Stimulated activated CD8-positive, alpha-beta memory T cell treated with anti-CD3 and anti-CD28 coated beads, Interleukin-4, amount 100 ng/mL, for 24 hours (primary cell): ENCODE data around the gene SORBS1.
A peak's percentile ranks its signal among the peaks of the same experiment; 100 is the strongest.
"Not testable (repeated sequence)": the region's sequence is repeated elsewhere in the genome, so short reads cannot be mapped to it uniquely, and the experiment has no call there.

Source experiments
- DNase-seq: peaks from one replicate; pipeline ENCODE4 v3.0.0-alpha.2; 2020; ENCODE audit warnings: low read depth

The SORBS1 gene

DNA sequence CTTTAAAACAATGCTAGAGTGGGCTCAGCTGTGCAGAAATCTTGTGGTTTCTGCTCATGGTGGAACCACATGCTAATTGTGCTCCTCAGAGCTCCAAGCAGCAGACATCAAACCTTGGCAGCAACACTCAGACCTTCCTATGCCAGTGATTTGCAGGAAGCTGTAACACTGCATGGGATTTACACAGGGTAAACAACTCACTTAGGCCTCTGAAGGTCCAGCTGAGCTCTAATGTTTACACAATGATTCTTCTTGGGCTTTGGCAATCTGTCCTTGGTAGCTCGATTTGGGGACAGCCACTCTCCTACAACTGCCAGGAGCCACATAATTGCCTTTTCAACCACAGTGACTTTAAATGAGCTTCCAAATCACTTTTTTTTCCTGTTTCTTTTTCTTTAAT lies 172.6 kb downstream of the SORBS1 start:
- no peak for DNase-seq

DNA sequence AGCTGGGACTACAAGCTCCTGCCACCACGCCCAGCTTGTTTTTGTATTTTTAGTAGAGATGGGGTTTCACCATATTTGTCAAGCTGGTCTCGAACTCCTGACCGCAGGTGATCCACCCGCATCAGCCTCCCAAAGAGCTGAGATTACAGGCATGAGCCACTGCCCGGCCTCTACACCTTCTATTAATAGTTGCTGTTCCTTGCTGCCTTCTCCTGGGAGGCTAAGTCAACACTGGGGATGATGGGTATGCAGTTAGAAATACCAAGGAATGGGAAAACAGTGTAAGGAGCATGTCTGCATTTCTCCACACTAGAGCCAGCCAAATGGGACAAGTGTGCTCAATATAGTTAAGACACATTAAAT lies 173.1 kb downstream of the SORBS1 start:
- DNase-seq: no peak

DNA sequence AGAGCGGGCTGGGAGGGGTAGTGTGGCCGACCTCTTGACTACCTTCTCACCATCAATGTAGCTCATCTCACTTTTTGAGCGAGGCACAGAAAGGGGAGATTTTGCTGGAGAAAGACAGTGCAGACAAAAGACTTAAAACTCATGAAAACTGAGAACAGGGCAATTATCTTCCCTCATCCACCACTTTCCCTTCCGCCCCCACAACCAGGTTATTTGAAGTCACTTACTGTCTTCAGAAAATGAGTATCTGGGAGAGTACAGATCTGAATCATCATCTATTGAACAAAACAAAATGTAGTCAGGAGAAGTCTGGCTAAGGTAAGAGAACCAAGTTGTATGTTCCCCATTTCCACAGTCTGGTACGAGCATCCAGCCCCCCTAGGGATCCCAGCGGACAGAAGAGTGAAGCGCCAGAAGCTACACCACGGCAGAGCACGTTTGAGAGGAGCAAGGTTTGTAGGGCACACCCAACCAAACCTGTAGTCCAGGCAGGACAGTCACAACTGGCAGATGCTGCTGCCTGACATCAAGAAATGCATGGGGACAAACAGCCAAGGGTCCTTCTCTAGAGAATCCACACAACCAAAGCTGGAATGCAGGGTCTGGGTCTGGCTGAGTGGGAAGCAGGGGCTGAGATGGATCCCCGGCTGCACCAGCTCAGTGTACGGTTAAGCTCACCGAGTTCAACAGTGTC lies 177.0 kb downstream of the SORBS1 start:
- DNase-seq: no peak

DNA sequence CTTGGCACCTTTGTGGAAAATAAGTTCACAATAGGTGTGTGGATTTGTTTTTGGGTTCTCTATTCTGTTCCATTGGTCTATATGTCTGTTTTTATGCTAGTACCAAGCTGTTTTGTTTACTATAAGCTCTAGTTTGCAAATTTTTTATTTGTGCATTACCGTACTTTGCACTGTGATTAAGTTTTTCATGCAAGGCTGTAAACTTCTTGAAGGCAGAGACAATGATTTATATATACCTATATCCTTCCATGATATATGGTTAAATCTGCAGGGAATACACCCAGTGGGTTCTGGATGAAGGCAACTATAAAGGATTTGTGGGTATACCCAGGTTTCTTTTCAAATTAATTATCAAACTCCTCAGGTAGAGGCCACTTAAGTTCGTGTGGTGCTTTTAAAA lies 178.6 kb downstream of the SORBS1 start:
- DNase-seq: no peak

DNA sequence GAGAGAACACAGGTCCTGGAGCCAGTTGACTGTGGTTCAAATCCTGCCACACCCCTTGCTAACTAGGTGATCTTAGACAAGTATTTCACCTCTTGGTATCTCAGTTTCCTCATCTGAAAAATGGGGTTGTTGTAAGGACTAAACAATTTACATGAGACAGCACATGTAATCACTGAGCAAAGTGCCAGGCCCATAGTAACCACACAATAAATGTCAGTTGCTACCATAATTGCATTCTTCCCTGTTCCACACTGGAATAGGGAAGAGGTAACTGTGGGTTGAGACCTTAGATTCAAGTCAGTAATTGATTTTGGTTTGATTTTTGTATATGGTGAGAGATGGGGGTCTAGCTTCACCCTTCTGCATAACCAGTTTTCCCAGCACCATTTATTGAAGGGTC lies 179.0 kb downstream of the SORBS1 start:
- no peak for DNase-seq

DNA sequence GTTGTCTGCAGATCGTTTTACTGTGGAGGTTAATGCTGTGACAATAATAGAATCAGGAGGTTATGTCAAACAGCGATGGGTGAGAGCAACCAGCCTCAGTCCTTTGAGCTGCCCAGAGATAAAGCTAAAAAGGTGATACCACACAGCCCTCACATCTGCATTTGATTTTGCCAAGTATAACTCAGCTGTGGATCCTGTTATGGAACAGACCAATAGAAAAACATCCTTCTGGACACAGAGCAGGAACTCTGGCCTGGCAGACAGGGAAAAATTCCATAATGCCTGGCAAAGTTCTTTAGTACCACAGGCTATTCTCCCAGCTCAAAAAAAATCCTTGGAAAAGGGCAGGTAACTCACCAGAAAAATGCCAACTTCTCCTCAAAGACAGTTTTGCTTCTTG lies 183.2 kb downstream of the SORBS1 start:
- DNase-seq: no peak

DNA sequence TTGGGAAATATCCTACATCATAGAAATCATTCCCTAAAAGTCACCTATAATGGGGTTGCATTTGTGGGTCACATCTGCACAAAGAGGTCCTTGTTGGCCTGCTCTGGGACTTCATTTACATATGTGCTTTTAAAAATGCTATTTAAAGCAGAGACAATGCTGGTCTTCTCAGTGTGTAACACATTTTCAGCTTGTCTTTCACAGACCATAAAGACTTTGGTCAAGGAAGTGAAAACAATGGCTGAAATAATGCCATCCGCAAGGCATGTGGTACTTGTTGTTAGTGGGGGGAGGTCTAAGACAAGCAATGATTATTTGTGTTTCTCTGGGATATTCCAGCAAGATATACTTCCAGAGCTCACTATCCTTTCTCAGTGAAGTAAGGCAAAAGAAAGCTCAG lies 185.8 kb downstream of the SORBS1 start:
- DNase-seq: no peak

DNA sequence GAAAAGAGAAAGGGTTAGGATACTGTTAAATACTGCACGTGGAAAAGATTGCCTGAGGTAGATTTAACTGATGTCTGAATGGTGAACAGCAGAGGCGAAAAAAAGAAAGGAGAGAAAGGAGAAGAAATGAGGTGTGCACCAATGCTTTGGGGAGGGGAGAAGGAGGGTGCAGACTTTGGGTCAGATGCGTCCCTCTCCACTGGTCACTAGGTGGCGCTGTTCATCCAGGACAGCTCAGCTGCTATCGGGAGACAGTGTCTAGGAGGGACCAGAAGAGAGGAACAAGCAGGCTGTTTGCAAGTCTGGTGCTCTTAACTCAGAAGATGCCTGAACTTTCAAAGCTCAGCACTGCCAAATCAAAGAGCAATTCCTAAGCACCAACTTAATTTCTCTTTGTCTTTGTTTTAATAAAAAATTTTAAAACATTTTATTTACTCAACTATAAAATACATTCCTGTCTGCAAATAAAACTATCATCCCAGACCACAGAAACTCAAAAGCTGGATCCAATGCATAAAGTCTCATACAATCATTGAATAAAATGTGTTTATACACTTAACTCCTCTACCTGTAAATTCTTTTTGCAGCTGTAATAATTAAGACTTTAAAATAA lies 186.5 kb downstream of the SORBS1 start:
- DNase-seq: peak; percentile 23

DNA sequence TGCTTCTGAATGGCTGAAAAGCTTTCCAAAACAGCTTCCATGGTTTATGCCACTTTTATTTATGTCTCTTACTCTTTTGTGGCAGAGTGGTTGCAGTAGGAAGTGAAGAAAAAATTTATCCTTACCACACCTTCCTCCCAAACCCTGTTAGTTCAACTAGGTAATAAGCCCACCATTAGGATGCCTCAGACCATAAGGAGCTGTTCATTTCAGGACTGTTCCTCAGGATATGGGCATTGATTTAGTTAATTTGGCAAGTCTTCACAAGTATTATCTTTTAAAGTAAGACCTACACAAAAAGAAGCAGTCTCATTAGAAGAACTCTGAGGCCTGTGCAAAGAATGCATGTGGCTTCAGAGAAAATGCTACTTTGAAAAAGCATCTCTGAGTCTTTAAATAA lies 187.5 kb downstream of the SORBS1 start:
- DNase-seq: no peak

DNA sequence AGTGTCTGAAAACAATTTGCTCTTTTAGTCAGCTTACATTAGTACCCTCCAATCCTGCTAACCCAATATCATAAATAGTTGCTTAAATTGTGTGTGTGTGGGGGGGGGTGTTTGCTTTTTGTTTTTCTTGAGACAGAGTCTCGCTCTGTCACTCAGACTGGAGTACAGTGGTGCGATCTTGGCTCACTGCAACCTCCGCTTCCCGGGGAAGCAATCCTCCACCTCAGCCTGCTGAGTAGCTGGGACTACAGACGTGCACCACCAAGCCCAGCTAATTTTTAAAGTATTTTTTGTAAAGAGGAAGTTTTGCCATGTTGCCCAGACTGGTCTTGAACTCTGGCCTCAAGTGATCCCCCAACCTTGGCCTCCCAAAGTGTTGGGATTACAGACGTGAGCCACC lies 196.8 kb downstream of the SORBS1 start:
- DNase-seq: no peak

DNA sequence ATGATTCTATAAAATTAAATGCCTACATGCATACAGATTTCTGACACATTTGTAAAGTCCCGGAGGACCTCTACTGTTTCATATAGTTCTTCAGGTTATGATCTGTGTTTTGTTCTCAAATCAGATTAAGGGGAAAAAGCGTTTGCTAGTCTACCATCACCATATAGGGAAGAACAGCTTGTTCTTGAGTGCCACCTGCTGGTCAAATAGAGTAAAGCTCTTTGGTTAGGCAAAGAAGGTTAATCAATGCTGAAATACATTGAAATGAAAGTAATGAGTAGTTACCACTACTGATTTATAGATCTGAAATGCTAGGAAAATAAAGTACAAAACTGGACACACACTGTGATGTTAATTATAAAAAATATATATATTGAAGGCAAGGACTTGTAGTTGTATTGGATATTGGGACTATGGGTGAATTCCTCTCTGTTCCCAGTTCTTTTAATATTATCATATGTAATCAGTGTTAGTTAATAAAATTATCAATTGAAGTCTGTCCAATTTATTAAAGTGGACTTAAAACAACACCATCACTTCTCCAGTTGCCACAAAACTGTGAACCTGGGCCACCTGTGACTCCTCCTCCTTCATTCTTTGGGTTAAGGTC lies 197.8 kb downstream of the SORBS1 start:
- no peak for DNase-seq

DNA sequence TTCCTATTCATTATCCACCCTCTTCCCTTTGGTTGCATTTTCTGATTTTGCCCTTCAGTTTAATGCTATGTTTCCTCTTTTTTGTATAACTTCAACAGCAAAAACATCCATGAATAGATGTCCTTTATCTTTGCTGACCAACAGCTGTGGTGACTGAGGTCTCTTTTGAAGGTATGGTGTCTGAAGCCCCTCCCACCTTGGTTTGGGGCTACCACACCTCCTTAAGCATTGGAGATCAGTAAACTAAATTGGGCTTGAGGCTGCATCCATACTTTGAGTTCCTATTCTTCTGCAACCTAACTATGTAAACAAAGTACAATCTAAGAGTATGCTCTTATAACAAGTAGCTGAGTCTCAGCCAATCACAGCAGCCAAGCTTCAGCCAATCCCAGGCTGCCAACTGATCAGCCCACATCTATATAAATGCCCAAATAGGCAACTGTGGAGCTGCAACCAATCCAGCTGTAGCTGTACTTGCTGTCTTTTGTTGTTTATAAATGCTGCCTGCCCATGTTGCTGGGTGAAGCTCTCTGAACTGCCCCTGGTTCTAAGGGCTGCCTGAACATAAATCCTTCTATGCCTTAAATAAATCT lies 201.0 kb downstream of the SORBS1 start:
- no peak for DNase-seq

DNA sequence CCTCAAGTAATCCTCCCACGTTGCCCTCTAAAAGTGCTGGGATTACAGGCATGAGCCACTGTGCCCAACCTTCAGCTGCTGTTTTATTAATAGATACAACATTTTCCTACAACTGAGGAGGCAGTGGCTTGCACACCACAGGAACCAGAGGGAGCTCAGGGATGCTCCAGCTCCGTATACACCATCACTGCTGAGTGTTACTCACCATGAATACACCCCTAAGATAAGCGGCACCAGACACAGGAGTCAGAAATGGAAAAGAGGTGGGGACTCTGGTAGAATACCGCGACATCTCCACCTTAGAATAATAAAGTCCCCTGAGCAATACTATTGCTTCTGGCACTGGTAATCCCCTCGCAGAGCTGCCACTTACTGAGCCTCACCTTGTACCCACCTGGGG lies 201.7 kb downstream of the SORBS1 start:
- no peak for DNase-seq

DNA sequence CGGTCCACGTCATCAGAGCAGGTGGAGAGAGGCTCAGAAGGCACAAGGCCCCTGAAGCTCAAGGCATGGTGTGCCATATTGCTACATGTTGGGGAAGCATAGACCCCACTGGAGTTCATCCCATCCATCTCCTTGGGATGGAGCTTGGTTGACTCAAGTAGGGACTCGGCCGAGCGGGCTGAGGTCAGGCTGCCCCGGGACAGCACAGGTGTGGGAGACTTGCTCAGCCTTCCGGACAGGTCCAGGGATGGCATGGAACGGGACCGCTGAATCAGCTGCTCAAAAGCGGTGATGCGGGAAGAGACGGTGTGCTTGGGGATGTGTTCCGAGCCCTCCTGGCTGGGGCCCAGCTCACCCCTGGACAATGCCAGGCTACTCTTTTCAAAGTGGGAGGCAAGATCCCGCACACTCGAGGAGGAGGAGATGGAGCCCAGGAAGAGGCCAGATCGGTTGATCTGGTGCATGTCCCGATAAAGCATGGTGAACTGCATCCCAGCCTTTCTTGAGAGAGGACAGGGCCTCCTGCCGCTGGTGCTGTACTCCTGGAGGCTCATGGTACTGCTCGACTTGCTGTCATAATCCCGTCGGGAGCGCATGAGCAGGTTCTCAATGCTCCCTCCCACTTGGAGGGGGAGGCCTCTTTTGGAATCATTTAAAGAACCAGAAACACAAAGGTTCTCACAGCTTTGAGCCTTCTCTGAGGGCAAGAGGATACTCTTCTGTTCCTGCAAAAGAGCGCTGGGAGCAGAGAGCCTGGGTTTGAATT lies 204.8 kb downstream of the SORBS1 start:
- DNase-seq: no peak

DNA sequence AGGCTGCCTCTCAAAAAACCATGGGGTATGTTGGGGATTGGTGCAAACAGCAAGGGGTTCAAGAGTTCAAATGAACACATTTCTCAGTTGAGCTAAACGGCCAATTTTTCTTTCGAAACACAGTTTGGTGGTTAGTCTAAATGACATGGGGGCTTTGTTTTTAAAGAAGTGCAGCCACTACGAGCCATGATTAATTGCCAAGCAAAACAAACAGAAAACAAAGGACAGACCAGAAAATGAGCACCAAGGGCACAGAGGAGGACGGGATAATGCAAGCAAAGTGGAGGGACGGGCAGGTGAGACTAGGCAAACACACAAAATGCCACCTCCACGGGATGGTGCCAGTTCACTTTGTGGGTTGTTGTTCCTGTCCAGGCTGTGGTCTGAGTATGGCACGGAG lies 205.9 kb downstream of the SORBS1 start:
- no peak for DNase-seq

DNA sequence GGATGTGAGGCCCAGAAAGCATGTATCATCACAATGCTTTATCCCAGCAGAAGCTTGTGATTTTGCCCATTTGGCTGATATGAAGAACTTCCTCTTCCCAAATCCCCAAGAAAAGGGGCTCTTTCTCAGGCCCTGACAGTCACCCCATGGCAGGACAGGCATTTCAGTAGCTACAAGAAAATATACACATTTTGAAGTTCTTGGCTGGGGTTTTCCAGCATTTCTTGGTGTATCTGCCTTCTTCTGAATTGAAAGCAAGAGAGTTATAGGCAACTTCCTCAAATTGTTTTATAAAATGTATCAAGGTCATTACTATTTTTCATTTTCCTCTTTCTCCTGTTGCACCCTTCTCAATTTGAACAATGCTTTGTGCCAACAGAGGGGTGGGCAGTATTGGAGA lies 207.1 kb downstream of the SORBS1 start:
- no peak for DNase-seq

DNA sequence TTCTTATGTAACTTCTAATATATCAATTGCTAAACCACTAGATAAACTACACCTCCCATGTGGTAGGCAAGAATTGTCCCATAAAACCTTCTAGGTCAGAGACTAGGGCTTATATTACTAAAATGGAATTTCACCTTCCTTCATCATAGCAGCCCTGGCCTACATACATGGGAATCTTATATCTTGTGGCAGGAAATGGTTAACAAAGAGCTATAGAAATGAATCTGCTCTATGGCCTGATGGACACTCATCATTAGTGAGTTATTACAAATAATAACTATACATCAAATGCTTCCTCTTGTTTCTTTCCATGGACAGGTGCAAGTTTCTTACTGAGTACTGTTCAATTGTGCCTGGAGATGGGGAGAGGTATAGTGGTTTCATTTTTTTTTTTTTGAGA lies 208.0 kb downstream of the SORBS1 start:
- DNase-seq: no peak

DNA sequence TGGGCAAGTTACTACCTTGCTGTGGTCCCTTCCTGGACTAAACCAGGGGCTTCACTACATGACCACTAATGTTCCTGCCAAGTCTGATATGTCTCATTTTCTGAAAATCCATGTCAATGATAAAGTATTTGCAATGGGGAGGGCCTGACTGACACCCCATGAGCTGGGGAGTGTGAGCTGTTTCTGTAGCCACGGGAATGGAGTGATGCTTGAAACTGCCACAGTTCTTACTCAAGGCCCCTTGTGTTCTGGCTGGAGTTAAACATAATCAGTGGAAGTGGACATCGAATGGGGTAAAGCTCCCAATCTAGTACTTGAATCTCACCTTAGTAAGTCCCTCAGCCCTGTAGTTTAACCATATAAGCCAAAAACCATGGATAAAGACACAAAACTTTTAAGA lies 208.5 kb downstream of the SORBS1 start:
- no peak for DNase-seq

DNA sequence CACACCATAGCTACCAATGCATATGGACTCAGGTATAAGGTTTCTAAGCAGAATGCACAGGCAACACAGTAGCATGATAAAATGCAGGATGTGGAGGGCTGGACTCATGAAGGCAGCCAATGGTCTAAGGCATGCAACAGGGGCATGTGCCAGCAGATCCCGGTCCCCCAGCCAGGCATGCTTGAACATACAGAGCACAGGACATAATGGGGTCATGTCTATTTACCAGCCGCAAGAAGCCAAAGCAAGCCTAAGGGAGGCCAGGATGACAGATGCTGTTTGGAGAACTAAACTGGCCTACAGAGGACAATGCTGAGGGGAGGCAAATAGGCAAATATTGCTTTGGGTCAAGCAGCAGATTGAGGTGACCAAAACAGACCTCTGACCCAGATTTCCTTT lies 210.3 kb downstream of the SORBS1 start:
- no peak for DNase-seq

DNA sequence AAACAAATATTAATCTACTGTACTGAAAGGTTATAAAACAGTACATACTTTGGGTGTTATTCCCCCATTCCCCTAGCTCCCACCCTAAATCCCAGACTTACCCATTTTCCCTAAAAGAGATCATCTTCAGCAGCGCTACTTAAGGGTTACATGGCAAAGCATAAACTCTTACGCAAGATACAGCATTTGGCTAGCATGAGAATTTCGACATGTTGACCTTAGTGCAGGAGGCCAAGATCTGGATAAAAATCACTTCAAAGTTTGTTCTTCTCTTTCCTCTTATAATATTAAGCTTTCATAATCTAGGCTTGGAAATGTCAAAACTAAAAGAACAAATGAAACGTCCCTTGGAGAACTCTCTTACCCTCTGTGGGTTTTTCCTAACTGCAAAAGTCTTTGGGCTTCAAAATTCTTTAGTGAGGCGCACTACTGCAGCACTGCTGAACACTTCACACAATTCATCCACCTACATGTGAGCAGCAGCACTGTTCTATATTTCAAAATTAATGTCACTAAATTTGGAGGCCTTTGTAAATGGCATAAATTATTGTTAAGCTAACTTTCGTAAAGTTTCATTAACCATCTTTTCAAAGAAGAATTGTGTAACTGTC lies 210.8 kb downstream of the SORBS1 start:
- no peak for DNase-seq

DNA sequence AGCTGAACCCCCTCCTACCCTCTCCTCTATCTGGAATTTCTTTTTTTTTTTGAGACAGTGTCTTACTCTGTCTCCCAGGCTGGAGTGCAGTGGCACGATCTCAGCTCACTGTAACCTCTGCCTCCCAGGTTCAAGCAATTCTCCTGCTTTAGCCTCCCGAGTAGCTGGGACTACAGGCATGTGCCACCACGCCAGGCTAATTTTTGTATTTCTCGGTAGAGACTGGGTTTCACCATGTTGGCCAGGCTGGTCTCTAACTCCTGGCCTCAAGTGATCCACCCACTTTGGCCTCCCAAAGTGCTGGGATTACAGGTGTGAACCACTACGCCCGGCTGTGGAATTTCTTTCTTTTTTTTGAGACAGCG lies 213.8 kb downstream of the SORBS1 start:
- not testable (repeated sequence) for DNase-seq

DNA sequence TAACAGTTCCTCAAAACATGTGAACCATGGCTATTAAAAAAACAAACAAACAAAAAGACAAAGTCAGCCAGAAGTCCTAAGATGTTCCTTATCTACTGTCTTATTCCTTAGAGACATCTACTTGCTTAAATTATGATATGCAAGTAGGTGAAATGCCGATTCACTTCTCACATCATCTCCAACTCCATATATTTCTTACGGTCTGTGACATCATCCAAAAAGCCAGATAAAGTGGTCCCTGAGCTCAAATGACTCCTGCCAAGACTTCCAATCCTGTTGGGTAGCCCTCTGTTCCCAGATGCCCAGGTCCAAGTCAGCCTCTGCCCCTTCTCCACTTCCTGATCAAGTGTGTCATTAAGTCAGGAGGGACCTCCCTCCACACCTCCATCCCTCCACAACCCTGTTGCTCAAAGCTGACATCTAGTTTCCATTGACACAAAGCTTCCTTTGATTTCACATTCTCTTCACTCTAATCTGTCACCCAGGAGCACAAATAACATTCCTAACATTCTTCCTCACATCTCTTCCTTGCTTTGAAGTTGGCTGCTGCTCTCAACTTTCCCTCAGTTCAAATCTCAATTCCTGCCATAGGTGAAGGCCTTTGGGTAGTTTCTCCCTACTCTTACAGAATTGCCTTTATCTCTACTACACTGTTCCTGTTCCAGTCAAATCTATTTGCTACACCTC lies 214.3 kb downstream of the SORBS1 start:
- no peak for DNase-seq
